ENCODE measurements around the gene COL23A1.

The COL23A1 gene

DNA sequence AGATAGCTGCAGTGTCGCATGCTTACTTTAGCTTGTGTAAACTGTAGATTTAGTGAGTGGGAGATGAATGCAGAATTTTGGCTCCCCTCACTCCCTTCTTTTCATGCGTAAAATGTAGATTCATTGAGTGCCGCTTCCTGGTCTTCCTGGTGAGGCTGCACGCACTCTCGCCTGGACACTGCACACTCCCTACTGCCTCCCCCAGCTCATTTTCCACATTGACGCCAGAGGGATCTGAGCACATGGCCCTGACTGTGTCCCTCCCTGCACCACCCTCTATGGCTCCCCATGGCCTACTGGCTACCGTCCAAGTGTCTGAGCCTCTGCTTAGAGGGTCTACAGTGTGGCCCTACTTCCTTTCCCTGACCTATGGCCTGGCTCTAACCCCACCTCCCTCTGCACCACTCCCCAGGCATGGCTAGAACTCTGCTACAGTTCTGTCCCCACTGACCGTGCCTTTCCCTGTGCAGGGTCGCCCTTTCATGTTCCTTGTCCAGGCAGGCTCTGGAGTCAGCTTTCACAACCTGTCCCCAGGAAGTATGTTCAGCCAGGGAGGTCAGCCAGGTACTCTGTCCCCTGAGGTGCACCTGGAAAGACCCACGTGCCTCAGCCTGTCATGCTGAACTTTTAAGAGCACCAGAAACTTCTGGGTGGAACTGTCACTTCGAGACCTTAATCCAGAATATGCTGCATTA lies 160.6 kb downstream of the COL23A1 start:
- TF ChIP-seq, protein P1, sequence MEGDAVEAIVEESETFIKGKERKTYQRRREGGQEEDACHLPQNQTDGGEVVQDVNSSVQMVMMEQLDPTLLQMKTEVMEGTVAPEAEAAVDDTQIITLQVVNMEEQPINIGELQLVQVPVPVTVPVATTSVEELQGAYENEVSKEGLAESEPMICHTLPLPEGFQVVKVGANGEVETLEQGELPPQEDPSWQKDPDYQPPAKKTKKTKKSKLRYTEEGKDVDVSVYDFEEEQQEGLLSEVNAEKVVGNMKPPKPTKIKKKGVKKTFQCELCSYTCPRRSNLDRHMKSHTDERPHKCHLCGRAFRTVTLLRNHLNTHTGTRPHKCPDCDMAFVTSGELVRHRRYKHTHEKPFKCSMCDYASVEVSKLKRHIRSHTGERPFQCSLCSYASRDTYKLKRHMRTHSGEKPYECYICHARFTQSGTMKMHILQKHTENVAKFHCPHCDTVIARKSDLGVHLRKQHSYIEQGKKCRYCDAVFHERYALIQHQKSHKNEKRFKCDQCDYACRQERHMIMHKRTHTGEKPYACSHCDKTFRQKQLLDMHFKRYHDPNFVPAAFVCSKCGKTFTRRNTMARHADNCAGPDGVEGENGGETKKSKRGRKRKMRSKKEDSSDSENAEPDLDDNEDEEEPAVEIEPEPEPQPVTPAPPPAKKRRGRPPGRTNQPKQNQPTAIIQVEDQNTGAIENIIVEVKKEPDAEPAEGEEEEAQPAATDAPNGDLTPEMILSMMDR (IDR thresholded peaks at IDR 0.05; ENCODE audit: low read length, missing control alignments), result no peak
- no peak for DNase-seq (ENCODE audit: low read depth)
- no peak overlapping the region for H3K4me3 ChIP-seq (replicated peaks; ENCODE audit: low read depth, low read length)

DNA sequence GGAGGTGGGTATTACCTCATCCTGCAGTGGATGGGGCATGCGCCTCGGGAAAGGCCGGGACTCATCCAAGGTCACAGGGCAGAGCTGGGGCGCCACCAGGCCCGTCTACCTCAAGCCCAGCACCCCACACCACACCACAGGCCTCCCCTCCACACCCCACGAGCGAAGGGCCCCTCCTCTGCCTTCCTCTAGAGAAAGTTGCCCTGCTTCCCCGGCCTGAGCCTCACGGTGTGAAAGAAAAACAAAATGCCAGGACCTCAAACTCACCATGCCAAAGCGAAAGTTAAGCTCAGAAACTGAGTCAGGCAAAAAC lies 161.1 kb downstream of the COL23A1 start:
- no peak for DNase-seq (ENCODE audit: low read depth)
- no peak overlapping the region for H3K4me3 ChIP-seq (replicated peaks; ENCODE audit: low read depth, low read length)
- TF ChIP-seq, protein P1 (IDR thresholded peaks at IDR 0.05; ENCODE audit: low read length, missing control alignments), result no peak

DNA sequence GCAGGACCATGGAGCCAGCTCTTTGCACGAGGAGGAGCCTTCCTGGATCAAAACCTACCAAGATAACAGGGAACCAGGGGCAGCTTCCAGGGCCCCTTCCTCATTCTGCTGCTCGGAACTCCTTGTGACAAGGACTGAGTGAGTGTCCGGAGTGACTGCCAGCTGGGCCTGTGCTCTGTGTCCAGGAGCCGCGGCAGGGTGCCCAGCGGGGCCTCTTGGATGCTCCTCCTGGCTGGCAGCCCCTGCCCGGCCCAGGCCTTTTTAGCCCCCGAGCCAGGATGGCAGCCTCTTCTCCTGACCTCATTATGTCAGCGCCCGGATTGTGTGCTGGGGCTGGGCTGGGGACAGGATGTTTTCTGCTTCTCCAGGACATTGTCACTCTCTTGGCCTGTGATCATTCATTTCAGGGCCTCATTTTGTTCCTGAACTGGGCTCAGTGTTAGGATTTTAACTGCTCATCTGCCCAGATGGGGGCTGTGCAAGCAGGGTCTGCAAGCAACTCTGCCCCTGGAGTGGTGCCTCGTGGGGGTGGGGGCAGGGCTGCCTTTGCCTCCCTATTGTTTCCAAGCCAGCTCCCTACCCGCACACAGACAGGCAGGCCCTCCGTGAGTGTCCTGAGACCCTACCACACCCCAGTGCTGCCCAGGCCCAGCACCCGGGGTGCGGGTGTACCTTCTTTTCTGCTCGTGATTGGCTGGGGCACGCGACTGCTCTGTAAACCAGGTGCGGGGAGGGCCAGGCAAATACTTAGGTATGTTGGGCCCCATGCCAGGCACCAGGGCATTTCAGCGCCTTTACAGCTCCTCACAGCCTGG lies 161.6 kb downstream of the COL23A1 start:
- no peak for DNase-seq (ENCODE audit: low read depth)
- TF ChIP-seq, protein P1 (IDR thresholded peaks at IDR 0.05; ENCODE audit: low read length, missing control alignments), result no peak
- no peak overlapping the region for H3K4me3 ChIP-seq (replicated peaks; ENCODE audit: low read depth, low read length)

DNA sequence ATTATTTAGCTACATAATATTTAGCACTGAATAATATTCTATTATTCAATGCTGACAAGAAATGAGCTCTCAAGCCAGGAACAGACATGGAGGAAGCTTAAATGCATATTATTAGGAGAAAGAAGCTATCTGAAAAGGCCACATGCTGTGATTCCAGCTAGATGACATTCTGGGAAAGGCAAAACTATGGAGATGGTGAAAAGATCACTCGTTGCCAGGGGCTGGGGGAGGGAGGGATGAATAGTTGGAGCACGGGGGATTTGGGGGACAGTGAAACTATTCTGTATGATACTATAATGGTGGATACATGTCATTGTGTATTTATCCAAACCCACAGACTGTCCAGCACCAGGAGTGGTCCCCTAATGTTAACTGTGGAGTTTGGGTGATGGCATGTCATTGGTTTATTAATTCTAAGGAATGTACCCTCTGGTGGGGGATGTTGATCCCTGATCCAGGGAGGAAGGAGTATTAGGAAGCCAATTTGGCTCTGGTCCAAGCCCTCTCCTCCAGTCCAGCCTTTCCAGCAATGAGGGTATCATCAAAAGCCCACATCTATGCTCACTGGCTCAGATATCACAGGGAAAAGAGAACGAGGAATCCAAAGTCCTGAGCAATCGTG lies 162.5 kb downstream of the COL23A1 start:
- TF ChIP-seq, protein P1 (IDR thresholded peaks at IDR 0.05; ENCODE audit: low read length, missing control alignments), result no peak
- no peak for DNase-seq (ENCODE audit: low read depth)
- no peak overlapping the region for H3K4me3 ChIP-seq (replicated peaks; ENCODE audit: low read depth, low read length)

DNA sequence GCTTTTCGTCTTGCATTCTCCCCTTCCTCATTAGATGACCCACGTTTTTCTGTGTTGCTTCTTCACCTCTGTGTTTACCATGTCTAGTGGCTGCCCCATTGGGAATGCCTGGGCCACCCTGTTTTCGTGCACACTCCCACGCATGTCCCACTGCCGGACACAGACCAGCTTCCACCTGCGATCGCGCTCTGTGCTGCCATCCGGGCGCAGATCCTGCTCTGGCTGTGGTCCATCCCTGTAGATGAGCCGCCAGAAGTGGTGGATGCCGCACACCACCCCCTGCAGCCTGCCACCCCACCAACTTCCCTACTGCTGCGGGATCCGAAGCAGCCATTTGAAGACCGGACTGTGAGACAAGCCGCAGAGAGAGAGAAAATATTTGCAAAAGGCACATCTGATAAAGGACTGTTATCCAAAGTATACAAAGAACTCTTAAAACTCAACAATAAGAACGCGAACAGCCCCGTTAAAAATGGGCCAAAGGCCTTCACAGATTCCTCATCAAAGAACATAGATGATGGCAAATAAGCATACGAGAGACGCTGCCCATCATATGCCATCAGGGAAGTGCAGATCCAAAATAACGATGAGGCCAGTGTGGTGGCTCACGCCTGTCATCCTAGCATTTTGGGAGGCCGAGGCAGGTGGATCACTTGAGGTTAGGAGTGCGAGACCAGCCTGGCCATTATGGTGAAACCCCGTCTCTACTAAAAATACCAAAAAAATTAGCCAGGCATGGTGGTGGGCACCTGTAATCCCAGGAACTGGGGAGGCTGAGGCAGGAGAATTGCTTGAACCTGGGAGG lies 163.7 kb downstream of the COL23A1 start:
- no peak overlapping the region for H3K4me3 ChIP-seq (replicated peaks; ENCODE audit: low read depth, low read length)
- no peak for DNase-seq (ENCODE audit: low read depth)
- TF ChIP-seq, protein P1 (IDR thresholded peaks at IDR 0.05; ENCODE audit: low read length, missing control alignments), result no peak

DNA sequence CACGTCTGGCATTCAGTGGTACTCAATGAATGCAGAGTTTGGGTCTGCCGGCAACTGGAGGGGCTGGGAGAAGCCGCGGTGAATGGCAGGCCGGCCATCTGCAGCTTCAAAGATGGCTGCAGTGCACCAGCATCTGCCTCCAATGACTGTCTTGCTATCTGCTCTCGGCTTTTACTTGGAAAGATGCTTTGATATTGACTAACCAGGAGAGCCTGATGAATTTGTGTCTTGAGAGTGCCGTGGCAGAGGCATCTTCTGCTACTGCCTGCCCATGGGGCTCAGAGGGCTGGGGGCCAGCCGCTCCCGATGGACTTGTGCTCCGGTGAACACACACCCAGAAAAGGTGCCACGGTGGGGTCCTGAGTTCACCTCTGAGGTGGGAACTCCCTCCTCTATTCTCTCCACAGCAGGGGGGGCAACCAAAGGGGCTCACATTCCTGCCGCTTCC lies 164.5 kb downstream of the COL23A1 start:
- TF ChIP-seq, protein P1 (IDR thresholded peaks at IDR 0.05; ENCODE audit: low read length, missing control alignments), result no peak
- DNase-seq (ENCODE audit: low read depth), result no peak
- H3K4me3 ChIP-seq (replicated peaks; ENCODE audit: low read depth, low read length), result no peak overlapping the region

All from fibroblast of pulmonary artery (primary cell).